ENCODE data around the gene RPL21.

DNA sequence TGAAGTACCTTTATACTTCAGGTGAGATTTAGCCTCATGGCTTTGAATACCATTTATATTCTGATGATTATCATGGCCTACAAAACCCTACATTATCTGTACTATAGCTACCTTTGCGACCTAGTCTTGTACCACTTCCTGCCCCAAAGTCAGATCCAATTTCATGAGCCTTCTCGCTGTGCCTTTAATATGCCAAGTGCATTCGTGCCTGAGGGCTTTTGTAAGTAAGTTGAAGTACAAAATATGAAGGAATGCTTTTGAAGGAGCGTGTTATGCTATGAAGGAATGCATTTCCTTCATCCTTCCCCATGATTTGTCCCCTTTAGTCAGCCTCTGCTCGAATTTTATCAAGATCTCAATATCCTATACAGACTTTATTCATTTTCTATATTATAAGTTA is 10.0 kb downstream of the RPL21 start:
- TF ChIP-seq, protein P1, sequence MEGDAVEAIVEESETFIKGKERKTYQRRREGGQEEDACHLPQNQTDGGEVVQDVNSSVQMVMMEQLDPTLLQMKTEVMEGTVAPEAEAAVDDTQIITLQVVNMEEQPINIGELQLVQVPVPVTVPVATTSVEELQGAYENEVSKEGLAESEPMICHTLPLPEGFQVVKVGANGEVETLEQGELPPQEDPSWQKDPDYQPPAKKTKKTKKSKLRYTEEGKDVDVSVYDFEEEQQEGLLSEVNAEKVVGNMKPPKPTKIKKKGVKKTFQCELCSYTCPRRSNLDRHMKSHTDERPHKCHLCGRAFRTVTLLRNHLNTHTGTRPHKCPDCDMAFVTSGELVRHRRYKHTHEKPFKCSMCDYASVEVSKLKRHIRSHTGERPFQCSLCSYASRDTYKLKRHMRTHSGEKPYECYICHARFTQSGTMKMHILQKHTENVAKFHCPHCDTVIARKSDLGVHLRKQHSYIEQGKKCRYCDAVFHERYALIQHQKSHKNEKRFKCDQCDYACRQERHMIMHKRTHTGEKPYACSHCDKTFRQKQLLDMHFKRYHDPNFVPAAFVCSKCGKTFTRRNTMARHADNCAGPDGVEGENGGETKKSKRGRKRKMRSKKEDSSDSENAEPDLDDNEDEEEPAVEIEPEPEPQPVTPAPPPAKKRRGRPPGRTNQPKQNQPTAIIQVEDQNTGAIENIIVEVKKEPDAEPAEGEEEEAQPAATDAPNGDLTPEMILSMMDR (IDR thresholded peaks at IDR 0.05), result no peak
- no peak for TF ChIP-seq POLR2A (IDR thresholded peaks at IDR 0.05)

Measured in body of pancreas (tissue), 4 donors.